HFFc6 (cell line): ENCODE results near the gene ATP13A1. TPM values are rescaled to one million over a fixed set of nuclear protein-coding genes. Genes with fewer than 3 reads are reported as not detected.

Experiments
- DNase-seq: peaks from one replicate; pipeline ENCODE4 v3.0.0-alpha.2; 2018
- H3K27ac Mint-ChIP-seq: 2 replicates; pipeline ENCODE4 v1.8.0; 2020; ENCODE audit warnings: mild to moderate bottlenecking, mixed read lengths
- H3K27me3 Mint-ChIP-seq: 2 replicates; pipeline ENCODE4 v1.8.0; 2021; ENCODE audit warnings: mild to moderate bottlenecking, moderate library complexity, mixed read lengths; ENCODE audit not compliant: insufficient read depth
- H3K36me3 Mint-ChIP-seq: 2 replicates; pipeline ENCODE4 v1.8.0; 2021; ENCODE audit warnings: low read depth, mixed read lengths
- H3K4me1 Mint-ChIP-seq: 2 replicates; pipeline ENCODE4 v1.8.0; 2020; ENCODE audit warnings: low read depth, mixed read lengths
- H3K4me3 Mint-ChIP-seq: 2 replicates; pipeline ENCODE4 v1.8.0; 2020; ENCODE audit warnings: mild to moderate bottlenecking, moderate library complexity, mixed read lengths
- H3K9me3 Mint-ChIP-seq: 2 replicates; pipeline ENCODE4 v1.8.0; 2020; ENCODE audit warnings: mild to moderate bottlenecking, mixed read lengths
- CTCF ChIP-seq: fragments of 200-600 bp; sonication (generic); IDR thresholded peaks from 2 replicates; pipeline ENCODE4 v1.5.0; 2021; ENCODE audit warnings: antibody characterized with exemption, mild to moderate bottlenecking
- total RNA-seq, 6 experiments: library from RNA; stranded (reverse); fragmentation: NEBNext Ultra II Directional; extraction: Animal tissue kit (Norgen Biotek cat#: 25700); gene quantifications; 2 replicates in 1 of 6; 3 replicates in 5 of 6; pipeline ENCODE4 v1.2.3, GENCODE V29; 2021

Gene ATP13A1
- total RNA-seq, 6 experiments from 2014 or later: 56.5 to 76.3 (median 61.3) TPM

GRCh38 chr19:19679176-19680073, 15.9 kb upstream of the ATP13A1 start:
- H3K27me3 Mint-ChIP-seq: no peaks in the 10 kb centered on the region
- no peak overlapping the region for H3K27ac Mint-ChIP-seq
- no peaks in the 10 kb centered on the region for H3K4me1 Mint-ChIP-seq
- DNase-seq: no peak
- H3K36me3 Mint-ChIP-seq: peaks cover 86% of the 10 kb centered on the region
- H3K9me3 Mint-ChIP-seq: peaks cover 86% of the 10 kb centered on the region
- H3K4me3 Mint-ChIP-seq: no peak overlapping the region
- no peak for TF ChIP-seq CTCF

GRCh38 chr19:19677579-19677978, 14.1 kb upstream of the ATP13A1 start:
- Mint-ChIP-seq H3K4me1 (no peaks in the 10 kb centered on the region), H3K27ac (no peak overlapping the region), H3K9me3 (peaks cover 74% of the 10 kb centered on the region), H3K27me3 (no peaks in the 10 kb centered on the region), H3K36me3 (peaks cover 76% of the 10 kb centered on the region), H3K4me3 (no peak overlapping the region)
- DNase-seq: no peak
- TF ChIP-seq CTCF: no peak

GRCh38 chr19:19674315-19674714, 10.8 kb upstream of the ATP13A1 start:
- no peak for DNase-seq
- H3K9me3 Mint-ChIP-seq: peaks cover 44% of the 10 kb centered on the region
- TF ChIP-seq CTCF: no peak
- peaks cover 65% of the 10 kb centered on the region for H3K36me3 Mint-ChIP-seq
- no peak overlapping the region for H3K4me3 Mint-ChIP-seq
- peaks cover 8% of the 10 kb centered on the region for H3K4me1 Mint-ChIP-seq
- H3K27ac Mint-ChIP-seq: no peak overlapping the region
- H3K27me3 Mint-ChIP-seq: no peaks in the 10 kb centered on the region; the same call in 1 of the 2 replicates

GRCh38 chr19:19672816-19673215, 9.3 kb upstream of the ATP13A1 start:
- Mint-ChIP-seq H3K27ac (no peak overlapping the region), H3K4me3 (no peak overlapping the region), H3K27me3 (no peaks in the 10 kb centered on the region; the same call in none of the 2 replicates), H3K4me1 (peaks cover 14% of the 10 kb centered on the region), H3K9me3 (peaks cover 33% of the 10 kb centered on the region), H3K36me3 (peaks cover 55% of the 10 kb centered on the region)
- TF ChIP-seq CTCF: no peak
- no peak for DNase-seq

- peak overlapping the region; percentile 80 for H3K27ac Mint-ChIP-seq
- no peak for DNase-seq
- H3K4me3 Mint-ChIP-seq: peak overlapping the region; percentile 87
- TF ChIP-seq CTCF: no peak
- peaks cover 12% of the 10 kb centered on the region for H3K9me3 Mint-ChIP-seq
- no peaks in the 10 kb centered on the region; the same call in none of the 2 replicates for H3K27me3 Mint-ChIP-seq
- peaks cover 28% of the 10 kb centered on the region for H3K36me3 Mint-ChIP-seq
- H3K4me1 Mint-ChIP-seq: peaks cover 14% of the 10 kb centered on the region
Observed at GRCh38 chr19:19670070-19670551, 6.6 kb upstream of the ATP13A1 start.
